ENCODE measurements around the gene ANKRD13D.

- peak; percentile 29 for TF ChIP-seq CTCF (IDR thresholded peaks at IDR 0.05; ENCODE audit: insufficient read depth, low read depth, low read length)
- no peak for TF ChIP-seq EZH2 (IDR thresholded peaks at IDR 0.05; ENCODE audit: insufficient read depth, low read length)
Measured at GRCh38 chr11:67265633-67266448, 23.3 kb upstream of the ANKRD13D start.

Data from astrocyte (in vitro differentiated cells and primary cell).